Kidney (tissue), 14 donors: ENCODE measurements around the gene MCRS1. TPM values are rescaled to one million over a fixed set of nuclear protein-coding genes. Genes with fewer than 3 reads are reported as not detected.

ENCODE experiments used
- DNase-seq, 5 donors: peaks; one replicate each; pipeline ENCODE4 v3.0.0-alpha.2; 2013 to 2020
- FAIRE-seq: peaks from 2 replicates; lab custom pipeline; 2012; peaks lifted over from hg19 to GRCh38; lab: Jason Lieb, UNC
- H3K27ac ChIP-seq, 2 donors: one replicate each; pipeline ENCODE4 v1.7.0; 2013; ENCODE audit warnings: low read depth in 2 of 2, low read length in 2 of 2, inconsistent platforms in 1 of 2
- H3K27me3 ChIP-seq: one replicate; pipeline ENCODE4 v1.7.1; 2013; ENCODE audit warnings: low read length, inconsistent platforms; ENCODE audit not compliant: control insufficient read depth, insufficient read depth
- H3K36me3 ChIP-seq, 3 donors: one replicate each; pipeline versions ENCODE4 v1.7.0 to v1.7.1; 2013; ENCODE audit warnings: low read length in 3 of 3, control low read depth in 1 of 3, inconsistent platforms in 1 of 3; ENCODE audit not compliant: insufficient read depth in 3 of 3, control insufficient read depth in 2 of 3
- H3K4me1 ChIP-seq, 3 donors: one replicate each; pipeline versions ENCODE4 v1.7.0 to v1.7.1; 2013; ENCODE audit warnings: low read length in 3 of 3, inconsistent platforms in 1 of 3, low read depth in 1 of 3; ENCODE audit not compliant: control insufficient read depth in 2 of 3, insufficient read depth in 2 of 3
- H3K4me3 ChIP-seq, 3 donors: one replicate each; pipeline versions ENCODE4 v1.7.0 to v1.8.1; 2013; ENCODE audit warnings: low read length in 3 of 3, control low read depth in 1 of 3, inconsistent platforms in 1 of 3
- H3K9ac ChIP-seq, 3 donors: one replicate each; pipeline versions ENCODE4 v1.7.0 to v1.7.1; 2013; ENCODE audit warnings: low read length in 3 of 3, control low read depth in 1 of 3, inconsistent platforms in 1 of 3
- H3K9me3 ChIP-seq, 3 donors: one replicate each; pipeline versions ENCODE4 v1.7.0 to v1.7.1; 2013; ENCODE audit warnings: low read length in 3 of 3, control low read depth in 1 of 3, inconsistent platforms in 1 of 3; ENCODE audit not compliant: control insufficient read depth in 2 of 3, insufficient read depth in 1 of 3
- intact Hi-C: fragments of 100-400 bp; cut with DNase I; formaldehyde crosslinking; loops from one replicate; pipeline ENCODE4 v1.11.1; 2022
- polyA plus RNA-seq: library from polyadenylated mRNA; stranded (reverse); fragments of 350-450 nt; fragmentation: Illumina TruSeq; extraction: RNeasy Lipid Tissue Mini Kit (QIAGEN cat#74804); gene quantifications from one replicate; pipeline ENCODE4 v1.2.3, GENCODE V29; 2014; ENCODE audit warnings: low read depth, low replicate concordance; ENCODE audit not compliant: insufficient read depth
- total RNA-seq: library from RNA; stranded (reverse); fragmentation: NEBNext Ultra II Directional; extraction: Animal tissue kit (Norgen Biotek cat#: 25700); gene quantifications from one replicate; pipeline ENCODE4 v1.2.1, GENCODE V29; 2021
- TF ChIP-seq, protein P1 (sequence below): IDR thresholded peaks from 3 replicates; pipeline ENCODE4 v1.5.1; 2012; ENCODE audit warnings: mild to moderate bottlenecking, moderate library complexity, borderline replicate concordance; ENCODE audit not compliant: insufficient read depth; ENCODE audit errors: extremely low read depth
- donor health status: control.
- donor health status: control.
- donor health status: control.
- donor health status: control.
- donor health status: control.
- donor health status: DM: yes; HTN: yes; CAD: no.
- donor health status: Normal renal cell carcinoma (clear cell type).

Gene MCRS1
- total and polyA plus RNA-seq, 2 donors from 2014 or later: 60.4 to 66.8 TPM

DNA sequence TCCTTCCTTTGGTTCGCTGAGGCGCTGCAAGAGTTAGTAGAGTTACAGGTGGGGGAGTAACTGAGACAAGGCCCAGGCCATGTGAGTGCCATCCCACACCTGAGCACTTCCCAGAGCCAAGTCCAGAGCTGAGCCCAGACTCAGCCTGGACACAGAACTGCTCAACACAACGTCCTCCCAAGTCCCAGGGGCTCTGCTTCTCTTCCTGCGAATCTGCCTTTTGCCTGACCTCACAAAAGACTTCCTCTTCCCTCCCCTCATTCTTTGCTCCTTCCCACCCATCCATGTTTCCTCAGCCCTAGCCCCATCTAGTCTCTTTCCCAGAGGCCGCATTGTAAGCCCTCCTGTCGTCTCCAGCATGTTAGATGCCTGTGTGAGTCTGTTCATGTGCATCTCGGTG is 16.6 kb upstream of the MCRS1 start:
- no peak overlapping the region for H3K27ac ChIP-seq
- FAIRE-seq (no peak), DNase-seq (peak in 1 of 5 donors; percentile 22)
- no peaks in the 10 kb centered on the region for H3K27me3 ChIP-seq
- intact Hi-C loops: no loop called here
- H3K9ac ChIP-seq: no peak overlapping the region
- no peaks in the 10 kb centered on the region for H3K36me3 ChIP-seq
- no peak overlapping the region for H3K4me3 ChIP-seq
- TF ChIP-seq, protein P1, sequence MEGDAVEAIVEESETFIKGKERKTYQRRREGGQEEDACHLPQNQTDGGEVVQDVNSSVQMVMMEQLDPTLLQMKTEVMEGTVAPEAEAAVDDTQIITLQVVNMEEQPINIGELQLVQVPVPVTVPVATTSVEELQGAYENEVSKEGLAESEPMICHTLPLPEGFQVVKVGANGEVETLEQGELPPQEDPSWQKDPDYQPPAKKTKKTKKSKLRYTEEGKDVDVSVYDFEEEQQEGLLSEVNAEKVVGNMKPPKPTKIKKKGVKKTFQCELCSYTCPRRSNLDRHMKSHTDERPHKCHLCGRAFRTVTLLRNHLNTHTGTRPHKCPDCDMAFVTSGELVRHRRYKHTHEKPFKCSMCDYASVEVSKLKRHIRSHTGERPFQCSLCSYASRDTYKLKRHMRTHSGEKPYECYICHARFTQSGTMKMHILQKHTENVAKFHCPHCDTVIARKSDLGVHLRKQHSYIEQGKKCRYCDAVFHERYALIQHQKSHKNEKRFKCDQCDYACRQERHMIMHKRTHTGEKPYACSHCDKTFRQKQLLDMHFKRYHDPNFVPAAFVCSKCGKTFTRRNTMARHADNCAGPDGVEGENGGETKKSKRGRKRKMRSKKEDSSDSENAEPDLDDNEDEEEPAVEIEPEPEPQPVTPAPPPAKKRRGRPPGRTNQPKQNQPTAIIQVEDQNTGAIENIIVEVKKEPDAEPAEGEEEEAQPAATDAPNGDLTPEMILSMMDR: no peak
- H3K4me1 ChIP-seq: peaks cover 0 to 18% (median 6%) of the 10 kb centered on the region in 3 donors
- H3K9me3 ChIP-seq: no peaks in the 10 kb centered on the region

DNA sequence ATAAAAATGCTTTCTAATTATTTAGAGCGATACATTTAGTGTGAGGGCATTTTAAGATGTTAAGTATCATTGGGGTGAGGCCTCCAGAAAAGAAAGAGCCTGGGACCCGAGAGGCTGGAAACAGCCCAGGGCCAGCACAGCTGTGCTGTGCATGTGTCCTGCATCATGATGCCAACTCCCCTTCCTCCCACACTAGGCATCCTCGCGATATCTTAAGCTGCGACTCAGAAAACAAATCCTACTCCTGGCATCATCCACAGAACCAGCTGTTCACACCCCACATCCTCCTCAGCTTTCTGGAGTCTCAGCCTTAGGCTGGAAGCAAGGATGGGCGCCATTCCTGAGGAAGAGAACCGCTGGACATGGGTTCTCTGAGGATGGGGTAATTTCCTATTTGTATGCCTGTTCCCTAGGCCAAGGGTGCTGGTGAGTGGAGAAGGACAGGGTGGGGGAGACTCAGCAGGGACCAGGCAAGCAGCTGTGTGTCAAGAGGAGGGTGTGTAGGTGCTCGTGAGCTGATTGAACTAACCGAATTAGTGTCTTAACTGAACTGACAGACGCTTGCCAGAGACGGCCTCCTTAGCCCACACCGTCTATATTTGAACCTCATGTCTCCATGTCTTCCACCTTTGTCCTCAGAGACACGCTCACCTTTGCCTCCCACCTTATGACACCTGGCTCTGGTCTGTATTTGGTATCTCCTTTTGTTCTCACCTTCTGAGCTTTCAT is 15.6 kb upstream of the MCRS1 start:
- TF ChIP-seq, protein P1: no peak
- no peak for FAIRE-seq
- no peaks in the 10 kb centered on the region for H3K9me3 ChIP-seq

DNA sequence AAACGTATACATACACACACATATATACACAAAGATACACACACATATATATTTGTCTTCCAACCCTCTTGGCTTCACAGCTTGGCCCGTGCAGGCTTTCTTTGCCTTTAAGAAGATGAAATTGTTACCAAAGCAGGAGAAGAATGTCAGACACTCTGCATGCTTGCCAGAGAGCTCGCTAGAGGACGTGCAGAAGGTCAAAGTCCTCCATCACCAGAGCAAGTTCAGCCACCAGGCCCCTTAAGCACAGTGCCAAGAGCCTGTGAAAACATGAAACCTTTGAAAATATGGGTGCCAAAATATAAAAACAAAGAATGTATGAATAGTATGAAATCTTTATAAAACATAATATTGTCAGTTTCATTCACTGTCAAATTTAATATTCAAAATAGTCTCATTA is 14.9 kb upstream of the MCRS1 start:
- Histone ChIP-seq H3K9ac (no peak overlapping the region), H3K4me3 (no peak overlapping the region), H3K9me3 (no peaks in the 10 kb centered on the region), H3K36me3 (no peaks in the 10 kb centered on the region), H3K4me1 (peaks cover 0 to 18% (median 6%) of the 10 kb centered on the region in 3 donors), H3K27me3 (no peaks in the 10 kb centered on the region), H3K27ac (no peak overlapping the region)
- DNase-seq (peak in 1 of 5 donors; percentile 22), FAIRE-seq (no peak)
- TF ChIP-seq, protein P1: no peak
- intact Hi-C loops: no loop called here

More for the DNA sequence above, 15.6 kb upstream of the MCRS1 start:
- no peak overlapping the region for H3K9ac ChIP-seq
- DNase-seq: peak in 1 of 5 donors; percentile 14
- peak overlapping the region in 1 of 2 donors; percentile 38 for H3K27ac ChIP-seq
- H3K36me3 ChIP-seq: no peaks in the 10 kb centered on the region
- intact Hi-C loops: no loop called here
- H3K27me3 ChIP-seq: no peaks in the 10 kb centered on the region
- peaks cover 0 to 18% (median 6%) of the 10 kb centered on the region in 3 donors for H3K4me1 ChIP-seq
- H3K4me3 ChIP-seq: no peak overlapping the region
